Left ventricle myocardium inferior (tissue), 1 donor: Measurements from ENCODE around the gene PALM. TPM values are rescaled to one million over a fixed set of nuclear protein-coding genes. Genes with fewer than 3 reads are reported as not detected.
"Not testable (repeated sequence)": the region's sequence is repeated elsewhere in the genome, so short reads cannot be mapped to it uniquely, and the experiment has no call there.

ENCODE experiments used
- DNase-seq: peaks from one replicate; pipeline ENCODE4 v3.0.0-alpha.2; 2020
- H3K27ac ChIP-seq: fragments of 200-600 bp; replicated peaks from 2 replicates; pipeline ENCODE4 v1.8.0; 2021
- H3K27me3 ChIP-seq: fragments of 200-600 bp; 2 replicates; pipeline ENCODE4 v1.8.0; 2021; ENCODE audit warnings: low read depth
- H3K36me3 ChIP-seq: fragments of 200-600 bp; 2 replicates; pipeline ENCODE4 v1.8.0; 2021
- H3K4me1 ChIP-seq: fragments of 200-600 bp; 2 replicates; pipeline ENCODE4 v1.8.0; 2021
- H3K4me3 ChIP-seq: fragments of 200-600 bp; 2 replicates; pipeline ENCODE4 v1.8.0; 2021; ENCODE audit warnings: mild to moderate bottlenecking, moderate library complexity
- H3K9me3 ChIP-seq: fragments of 200-600 bp; replicated peaks from 2 replicates; pipeline ENCODE4 v1.8.0; 2021
- CTCF ChIP-seq: fragments of 200-600 bp; IDR thresholded peaks from 2 replicates; pipeline ENCODE4 v1.8.0; 2021; ENCODE audit warnings: antibody characterized with exemption, mild to moderate bottlenecking, borderline replicate concordance
- intact Hi-C: fragments of 100-400 bp; cut with micrococcal nuclease; formaldehyde crosslinking; loops from one replicate; pipeline ENCODE4 v1.11.0; 2022
- total RNA-seq: library from RNA; stranded (reverse); fragmentation: NEBNext Ultra II Directional; extraction: Animal tissue kit (Norgen Biotek cat#: 25700); gene quantifications from one replicate; pipeline ENCODE4 v1.2.1, GENCODE V29; 2021
- donor health status: DM: no; HTN: yes; CAD: no; lungs with severe emphysema.

The PALM gene
- total RNA-seq, 1 donor from 2014 or later = 26.8 TPM

DNA sequence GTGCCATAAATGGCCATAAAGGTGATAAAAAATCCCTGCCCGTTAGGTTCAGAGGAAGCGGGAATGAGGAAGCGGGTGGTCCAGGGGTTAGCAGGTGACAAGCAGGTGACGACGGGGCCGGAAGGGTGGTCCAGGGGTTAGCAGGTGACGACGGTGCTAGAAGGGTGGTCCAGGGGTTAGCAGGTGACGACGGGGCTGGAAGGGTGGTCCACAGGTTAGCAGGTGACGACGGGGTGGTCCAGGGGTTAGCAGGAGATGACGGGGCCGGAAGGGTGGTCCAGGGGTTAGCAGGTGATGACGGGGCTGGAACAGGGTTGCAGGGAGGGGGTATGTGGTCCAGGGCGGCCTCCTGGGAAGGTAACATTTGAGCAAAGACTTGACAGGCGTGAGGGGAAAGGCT, 19.7 kb upstream of the PALM start:
- Histone ChIP-seq H3K36me3 (no peaks in the 10 kb centered on the region), H3K9me3 (no peaks in the 10 kb centered on the region), H3K27ac (no peak overlapping the region), H3K4me1 (no peaks in the 10 kb centered on the region), H3K27me3 (no peaks in the 10 kb centered on the region), H3K4me3 (no peak overlapping the region)
- intact Hi-C loops = no loop called here
- no peak for DNase-seq
- no peak for TF ChIP-seq CTCF

GRCh38 chr19:690203-690602, 18.5 kb upstream of the PALM start:
- peak overlapping the region; percentile 30 for H3K27ac ChIP-seq
- peak; percentile 72 for DNase-seq
- H3K27me3 ChIP-seq = peaks cover 7% of the 10 kb centered on the region
- no peaks in the 10 kb centered on the region for H3K4me1 ChIP-seq
- no peaks in the 10 kb centered on the region for H3K9me3 ChIP-seq
- H3K4me3 ChIP-seq = no peak overlapping the region
- intact Hi-C loops = no loop called here
- TF ChIP-seq CTCF = no peak
- H3K36me3 ChIP-seq = no peaks in the 10 kb centered on the region

- intact Hi-C loops = no loop called here
- Histone ChIP-seq H3K27ac (no peak overlapping the region), H3K9me3 (no peaks in the 10 kb centered on the region), H3K4me1 (no peaks in the 10 kb centered on the region), H3K27me3 (peaks cover 32% of the 10 kb centered on the region), H3K36me3 (no peaks in the 10 kb centered on the region), H3K4me3 (no peak overlapping the region)
- no peak for DNase-seq
- TF ChIP-seq CTCF = no peak
Measured at GRCh38 chr19:694481-695351, 14.0 kb upstream of the PALM start.

DNA sequence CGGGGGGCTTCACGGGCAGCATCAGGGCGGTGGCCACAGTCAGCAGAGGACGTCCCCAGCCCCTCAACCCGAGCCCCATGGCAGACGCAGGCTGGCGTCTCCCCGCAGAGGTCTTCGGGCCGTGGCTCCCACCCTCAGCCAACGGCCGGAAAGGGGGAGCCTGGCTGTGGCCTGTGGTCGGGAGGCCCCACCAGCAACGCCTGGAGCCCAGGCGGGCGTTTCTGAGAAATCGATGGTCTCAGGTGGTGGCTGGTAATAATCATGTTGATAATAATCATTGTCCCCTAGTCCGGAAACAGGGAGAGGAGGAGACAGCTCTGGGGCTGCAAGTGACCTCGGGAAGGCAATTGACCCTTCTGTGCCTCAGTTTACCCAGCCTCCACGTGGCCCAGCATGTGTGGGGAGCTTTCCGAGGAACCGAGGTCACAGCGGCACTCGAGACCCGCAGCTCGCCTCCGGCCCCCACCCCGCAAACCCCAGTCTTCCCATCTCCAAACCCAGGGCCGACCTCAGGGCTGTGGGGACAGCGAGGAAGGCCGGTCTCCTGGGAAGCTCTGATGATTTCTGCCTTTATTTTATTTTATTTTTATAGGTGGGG, 13.3 kb upstream of the PALM start, which contains the start of gene PRSS57:
TSS of gene PRSS57 (minus strand) at position 101 of the 598 bp plus-strand sequence. CDS start at position 79, 22 bp downstream.
- Histone ChIP-seq H3K36me3 (no peaks in the 10 kb centered on the region), H3K4me3 (no peak within 1 kb of the TSS), H3K27me3 (peaks cover 32% of the 10 kb centered on the region), H3K27ac (no peak within 1 kb of the TSS), H3K4me1 (no peaks in the 10 kb centered on the region), H3K9me3 (no peaks in the 10 kb centered on the region)
- intact Hi-C loops = no loop called here
- no peak for TF ChIP-seq CTCF
- DNase-seq = no peak

- H3K4me3 ChIP-seq, H3K9me3 ChIP-seq, H3K36me3 ChIP-seq, DNase-seq, intact Hi-C loops, H3K27ac ChIP-seq, H3K4me1 ChIP-seq: not testable (repeated sequence)
- peaks cover 57% of the 10 kb centered on the region for H3K27me3 ChIP-seq
Measured at GRCh38 chr19:698529-698928, 10.2 kb upstream of the PALM start.

GRCh38 chr19:699885-700284, 8.8 kb upstream of the PALM start:
- DNase-seq, intact Hi-C loops: not testable (repeated sequence)

GRCh38 chr19:702847-703246, 5.9 kb upstream of the PALM start:
- Histone ChIP-seq H3K27me3 (peaks cover 50% of the 10 kb centered on the region), H3K4me3 (peak overlapping the region; percentile 52), H3K27ac (peak overlapping the region; percentile 71)

More at GRCh38 chr19:699885-700284, 8.8 kb upstream of the PALM start:
- Histone ChIP-seq H3K27me3 (peaks cover 65% of the 10 kb centered on the region), H3K4me1 (peaks cover 14% of the 10 kb centered on the region)
- H3K27ac ChIP-seq, H3K36me3 ChIP-seq, H3K4me3 ChIP-seq, H3K9me3 ChIP-seq: not testable (repeated sequence)

More at GRCh38 chr19:702847-703246, 5.9 kb upstream of the PALM start:
- H3K4me1 ChIP-seq = peaks cover 23% of the 10 kb centered on the region
- H3K36me3 ChIP-seq, DNase-seq, intact Hi-C loops, H3K9me3 ChIP-seq: not testable (repeated sequence)
